ENCODE data around the gene DPYSL5. TPM values are rescaled to one million over a fixed set of nuclear protein-coding genes. Genes with fewer than 3 reads are reported as not detected.
A peak's percentile ranks its signal among the peaks of the same experiment; 100 is the strongest.
"Not testable (repeated sequence)": the region's sequence is repeated elsewhere in the genome, so short reads cannot be mapped to it uniquely, and the experiment has no call there.

The DPYSL5 gene
- total RNA-seq, 1 experiment from 2014 or later = not detected

DNA sequence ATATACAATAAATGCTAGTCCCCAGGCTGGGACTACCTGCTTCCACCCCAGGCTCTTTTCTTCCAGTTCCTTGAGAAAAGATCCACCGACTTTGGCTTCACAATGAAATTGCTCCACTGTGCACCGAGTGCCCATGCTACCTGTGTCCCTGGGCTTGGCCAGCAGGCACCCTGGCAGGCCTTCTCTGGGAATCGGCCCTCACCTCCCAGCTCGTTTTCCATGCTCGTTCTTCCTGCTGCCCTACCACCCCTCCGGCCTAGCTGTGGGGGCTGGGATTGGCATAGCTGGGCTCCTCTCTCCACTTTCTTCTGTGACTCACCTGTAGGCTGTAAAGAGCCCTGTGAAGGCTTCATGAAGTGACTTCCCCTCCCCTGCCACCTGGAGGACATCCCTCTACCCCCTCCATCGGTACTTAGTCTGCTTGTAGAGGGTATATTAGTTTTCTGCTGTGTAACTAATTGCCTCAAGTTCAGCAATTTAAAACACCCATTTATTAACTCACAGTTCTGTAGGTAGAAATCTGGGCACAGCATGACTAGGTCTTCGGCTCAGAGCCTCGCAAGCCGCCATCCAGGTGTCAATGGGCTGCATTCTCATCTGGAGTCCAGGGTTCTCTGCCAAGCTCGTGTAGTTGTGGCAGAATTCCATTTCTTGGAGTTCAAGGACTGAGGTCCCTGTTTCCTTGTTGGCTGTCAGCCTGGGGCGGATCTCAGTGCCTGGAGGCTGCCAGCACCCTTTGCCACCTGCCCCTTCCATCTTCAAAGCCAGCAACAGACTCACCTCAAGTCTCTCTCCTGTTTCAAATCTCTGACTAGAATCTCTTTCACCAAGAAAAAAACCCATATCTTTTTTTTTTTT lies 57.6 kb downstream of the DPYSL5 start:
- H3K27me3 ChIP-seq = no peaks in the 10 kb centered on the region
- H3K9me3 ChIP-seq = no peaks in the 10 kb centered on the region; the same call in 1 of the 2 replicates
- no peaks in the 10 kb centered on the region for H3K36me3 ChIP-seq
- no peak overlapping the region for H3K4me3 ChIP-seq
- DNase-seq = no peak

DNA sequence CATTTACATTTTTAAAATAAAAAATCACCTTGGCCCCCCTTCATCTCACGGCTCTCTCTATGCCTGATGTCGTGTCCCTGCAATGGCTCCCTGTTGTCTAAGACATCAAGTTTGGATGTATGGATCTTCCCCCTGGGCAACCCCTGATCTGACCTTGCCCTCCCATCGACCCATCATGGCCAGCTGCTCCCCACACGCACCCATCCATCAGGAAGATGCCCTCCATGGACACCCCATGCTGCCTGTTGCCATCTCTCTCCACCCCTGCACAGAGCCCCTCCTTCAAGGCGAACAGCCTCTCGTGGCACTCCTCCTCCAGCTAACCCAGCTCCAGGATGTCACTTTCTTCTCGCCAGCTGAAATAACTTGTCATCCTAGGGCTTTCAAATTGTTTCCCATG lies 59.5 kb downstream of the DPYSL5 start:
- H3K9me3 ChIP-seq = no peaks in the 10 kb centered on the region; the same call in 1 of the 2 replicates
- no peaks in the 10 kb centered on the region for H3K36me3 ChIP-seq
- H3K4me3 ChIP-seq = no peak overlapping the region
- H3K27me3 ChIP-seq = no peaks in the 10 kb centered on the region
- DNase-seq = no peak

DNA sequence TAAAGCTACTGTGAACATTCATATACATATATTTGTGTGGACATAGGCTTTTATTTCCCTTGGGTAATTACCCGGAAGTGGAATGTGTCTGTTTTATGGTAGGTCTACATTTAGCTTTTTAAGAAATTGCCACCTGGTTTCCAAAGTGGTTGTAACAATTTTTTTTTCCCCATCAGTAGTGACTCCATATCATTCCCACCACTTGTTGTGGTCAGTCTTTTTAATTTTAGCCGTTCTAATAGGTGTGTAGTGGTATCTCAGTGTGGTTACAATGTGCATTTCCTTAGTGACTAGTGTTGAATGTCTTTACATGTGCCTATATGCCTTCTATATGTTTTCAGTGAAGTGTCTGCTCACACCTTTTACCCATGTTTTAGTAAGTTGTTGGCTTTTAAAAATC lies 62.2 kb downstream of the DPYSL5 start:
- no peak for DNase-seq
- no peaks in the 10 kb centered on the region for H3K27me3 ChIP-seq
- no peak overlapping the region for H3K4me3 ChIP-seq
- no peaks in the 10 kb centered on the region for H3K36me3 ChIP-seq
- H3K9me3 ChIP-seq = no peaks in the 10 kb centered on the region; the same call in 1 of the 2 replicates

DNA sequence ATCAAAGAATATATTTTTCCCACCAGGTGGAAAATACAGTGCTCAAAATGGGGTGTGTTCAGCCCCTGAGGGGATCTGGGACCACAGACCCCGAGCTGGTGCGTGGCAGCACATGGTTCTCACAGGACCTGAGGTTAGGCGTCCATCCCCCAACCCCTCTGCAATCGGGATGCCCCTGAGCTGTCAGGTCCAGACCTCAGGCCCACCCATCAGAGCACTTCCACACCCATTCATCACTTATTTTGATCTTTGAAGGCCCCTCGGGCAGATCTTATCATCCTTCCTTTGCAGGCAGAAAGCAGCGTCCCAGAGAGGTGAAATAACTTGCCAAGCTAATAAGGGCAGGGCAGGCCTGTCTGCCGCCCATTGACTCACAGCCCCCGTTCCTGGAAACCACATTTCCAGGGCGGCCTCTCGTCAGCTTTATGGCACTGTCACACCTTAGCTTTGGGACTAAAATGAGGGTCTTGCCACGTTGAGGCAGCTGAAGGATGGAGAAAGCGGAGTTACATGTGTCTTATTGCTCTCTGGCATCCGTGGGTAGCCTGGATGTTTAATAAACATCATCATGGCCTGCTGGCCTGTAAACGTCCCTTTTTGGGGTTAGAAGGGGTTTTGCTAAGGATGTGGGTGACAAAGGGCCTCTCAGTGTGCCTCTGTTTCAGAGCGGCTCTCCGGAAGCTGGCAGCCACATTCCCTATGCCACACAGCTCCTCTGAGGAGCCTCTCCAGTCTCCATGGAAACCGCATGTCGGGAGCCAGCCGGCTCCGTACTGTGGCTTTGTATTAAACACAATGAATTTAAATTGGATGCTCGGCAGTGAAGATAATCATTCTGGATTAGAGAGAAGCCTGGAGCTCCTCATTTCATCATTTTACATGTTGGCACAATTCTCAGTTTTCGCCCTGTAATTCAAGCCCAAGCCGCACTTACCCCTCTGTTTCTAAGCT lies 64.3 kb downstream of the DPYSL5 start:
- Histone ChIP-seq H3K9me3 (no peaks in the 10 kb centered on the region; the same call in 1 of the 2 replicates), H3K27me3 (no peaks in the 10 kb centered on the region), H3K36me3 (no peaks in the 10 kb centered on the region), H3K4me3 (no peak overlapping the region)
- DNase-seq = no peak

DNA sequence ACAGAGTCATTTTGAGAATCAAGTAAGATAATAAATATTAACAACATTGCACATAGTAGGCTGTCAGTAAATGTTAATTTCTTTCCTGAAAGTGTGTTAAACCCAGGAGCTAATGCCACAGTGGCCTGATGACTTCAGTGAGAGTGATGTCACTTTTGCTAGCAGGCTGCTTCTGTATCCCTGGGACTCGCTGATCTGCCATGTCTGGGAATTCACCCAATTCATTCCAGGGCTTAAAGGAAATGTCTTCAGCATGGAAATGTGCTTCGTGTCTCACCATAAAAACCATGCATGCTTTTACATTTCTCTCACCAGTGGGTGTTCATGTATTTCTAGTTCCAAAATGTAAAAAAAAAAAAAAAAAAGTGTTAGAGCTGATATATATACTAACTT lies 65.7 kb downstream of the DPYSL5 start:
- no peaks in the 10 kb centered on the region for H3K36me3 ChIP-seq
- DNase-seq = peak; percentile 38
- H3K9me3 ChIP-seq = no peaks in the 10 kb centered on the region; the same call in 1 of the 2 replicates
- no peak overlapping the region for H3K4me3 ChIP-seq
- no peaks in the 10 kb centered on the region for H3K27me3 ChIP-seq

DNA sequence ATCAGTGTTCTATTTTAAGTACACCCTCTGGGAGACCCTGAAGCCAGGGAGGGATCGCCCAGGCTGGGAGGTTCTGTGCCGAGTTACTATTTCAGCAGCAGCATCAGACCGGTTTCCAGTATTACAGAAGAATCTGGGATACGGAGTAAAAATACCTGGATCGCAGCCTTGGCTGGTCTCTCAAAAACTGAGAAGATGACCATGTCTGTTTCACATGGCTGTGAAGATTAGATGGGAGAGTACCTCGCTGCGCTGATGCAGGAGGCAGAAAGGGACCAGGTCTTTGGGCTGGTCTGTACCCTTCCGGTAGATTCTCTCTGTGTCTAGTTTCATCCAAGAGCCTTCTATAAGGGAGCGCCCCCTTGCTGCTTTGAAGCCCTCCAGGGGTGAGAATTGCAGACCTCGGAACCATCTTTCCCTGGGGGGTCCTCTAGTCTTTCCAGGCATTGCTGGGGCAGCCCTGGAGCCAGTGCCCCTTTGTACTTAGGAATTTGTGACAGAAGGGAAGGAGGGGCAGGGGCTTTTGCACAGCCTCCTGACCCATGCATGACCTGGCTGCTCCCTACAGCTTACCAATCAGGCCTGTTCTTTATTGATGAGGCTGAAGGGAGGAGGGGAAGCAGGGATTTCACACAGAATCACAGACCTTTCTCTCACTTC lies 66.2 kb downstream of the DPYSL5 start:
- no peaks in the 10 kb centered on the region for H3K27me3 ChIP-seq
- H3K9me3 ChIP-seq = no peaks in the 10 kb centered on the region; the same call in 1 of the 2 replicates
- no peak for DNase-seq

DNA sequence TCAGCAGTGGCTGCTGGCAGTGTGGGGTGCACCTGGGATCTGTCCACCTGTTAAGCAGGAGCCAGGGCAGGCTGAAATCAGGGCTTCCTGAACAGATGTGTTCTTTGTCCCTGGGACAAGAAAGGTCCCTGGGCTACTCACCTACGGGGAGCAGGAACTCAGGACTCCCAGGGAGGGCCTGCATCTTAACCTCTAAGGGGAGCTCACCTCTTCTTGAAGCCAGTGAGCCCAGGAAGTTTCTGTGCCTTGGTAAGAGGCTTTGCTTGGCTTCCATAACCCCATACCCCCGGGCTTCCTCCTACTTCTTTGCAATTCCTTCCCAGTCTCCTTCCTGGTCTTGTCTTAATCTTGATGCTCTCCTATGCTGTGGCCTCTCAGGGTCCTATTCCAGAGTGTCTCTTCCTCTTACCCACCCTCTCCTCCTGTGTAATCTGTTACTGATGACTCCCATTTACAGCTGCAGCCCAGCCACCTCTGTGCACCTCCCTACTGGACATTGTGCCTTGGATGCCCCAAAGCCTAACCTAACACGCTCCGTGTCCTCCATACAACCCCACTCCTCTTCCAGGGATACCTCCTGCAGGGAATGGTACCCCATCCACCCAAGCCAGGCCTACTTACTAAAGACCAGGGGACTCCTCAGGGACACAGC lies 66.9 kb downstream of the DPYSL5 start:
- no peaks in the 10 kb centered on the region for H3K27me3 ChIP-seq
- no peak overlapping the region for H3K4me3 ChIP-seq
- DNase-seq = no peak
- no peaks in the 10 kb centered on the region for H3K36me3 ChIP-seq
- no peaks in the 10 kb centered on the region; the same call in 1 of the 2 replicates for H3K9me3 ChIP-seq

More for the DNA sequence above, 66.2 kb downstream of the DPYSL5 start:
- Histone ChIP-seq H3K4me3 (no peak overlapping the region), H3K36me3 (no peaks in the 10 kb centered on the region)

DNA sequence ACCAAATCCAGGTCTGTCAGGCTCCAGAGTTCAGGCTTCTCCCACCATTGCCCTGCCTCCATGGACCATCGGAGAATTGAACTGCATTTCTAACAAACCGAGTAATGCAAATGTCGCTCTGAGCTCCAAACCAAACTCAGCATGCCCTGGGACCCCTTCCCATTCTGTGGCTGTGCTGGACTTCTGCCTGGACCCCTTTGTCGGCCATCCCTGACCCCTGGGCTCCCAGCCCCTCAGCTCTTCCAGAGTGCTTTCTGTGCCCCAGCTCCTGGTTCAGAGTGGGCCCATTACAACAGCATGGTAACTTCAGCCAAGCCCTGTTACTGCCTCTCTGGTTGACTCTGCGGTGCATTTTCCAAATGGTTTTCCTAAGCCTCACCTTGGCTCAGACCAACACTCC lies 67.4 kb downstream of the DPYSL5 start:
- Histone ChIP-seq H3K9me3 (no peaks in the 10 kb centered on the region; the same call in 1 of the 2 replicates), H3K36me3 (no peaks in the 10 kb centered on the region), H3K4me3 (no peak overlapping the region), H3K27me3 (no peaks in the 10 kb centered on the region)
- DNase-seq = no peak

DNA sequence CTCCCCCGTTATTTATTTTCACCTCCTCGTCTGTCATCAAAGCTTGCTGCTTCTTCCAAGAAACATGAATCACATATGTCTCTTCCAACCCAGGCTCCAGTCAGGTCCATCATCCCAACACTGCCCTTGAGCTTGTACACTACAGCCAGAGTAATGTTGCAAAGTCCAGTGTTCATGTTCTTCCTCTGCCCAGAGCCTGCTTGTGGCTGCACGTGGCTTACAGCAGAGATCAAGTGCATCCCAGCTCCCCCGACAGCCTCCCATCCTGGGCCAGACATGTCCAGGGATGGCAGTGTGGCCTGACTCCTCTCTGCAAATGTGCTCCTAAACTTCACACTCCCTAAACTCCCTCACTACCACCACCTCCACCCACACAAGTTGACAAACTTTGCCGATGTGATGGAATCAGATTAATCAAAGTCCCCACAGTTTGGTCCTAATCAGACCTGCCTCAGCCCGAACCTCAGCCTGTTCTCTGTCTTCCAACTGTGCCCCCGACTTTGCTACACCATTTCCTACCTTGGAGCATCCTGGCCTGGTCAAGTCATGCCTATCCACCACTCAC lies 68.3 kb downstream of the DPYSL5 start:
- no peaks in the 10 kb centered on the region for H3K27me3 ChIP-seq
- H3K4me3 ChIP-seq = no peak overlapping the region
- no peaks in the 10 kb centered on the region for H3K9me3 ChIP-seq

DNA sequence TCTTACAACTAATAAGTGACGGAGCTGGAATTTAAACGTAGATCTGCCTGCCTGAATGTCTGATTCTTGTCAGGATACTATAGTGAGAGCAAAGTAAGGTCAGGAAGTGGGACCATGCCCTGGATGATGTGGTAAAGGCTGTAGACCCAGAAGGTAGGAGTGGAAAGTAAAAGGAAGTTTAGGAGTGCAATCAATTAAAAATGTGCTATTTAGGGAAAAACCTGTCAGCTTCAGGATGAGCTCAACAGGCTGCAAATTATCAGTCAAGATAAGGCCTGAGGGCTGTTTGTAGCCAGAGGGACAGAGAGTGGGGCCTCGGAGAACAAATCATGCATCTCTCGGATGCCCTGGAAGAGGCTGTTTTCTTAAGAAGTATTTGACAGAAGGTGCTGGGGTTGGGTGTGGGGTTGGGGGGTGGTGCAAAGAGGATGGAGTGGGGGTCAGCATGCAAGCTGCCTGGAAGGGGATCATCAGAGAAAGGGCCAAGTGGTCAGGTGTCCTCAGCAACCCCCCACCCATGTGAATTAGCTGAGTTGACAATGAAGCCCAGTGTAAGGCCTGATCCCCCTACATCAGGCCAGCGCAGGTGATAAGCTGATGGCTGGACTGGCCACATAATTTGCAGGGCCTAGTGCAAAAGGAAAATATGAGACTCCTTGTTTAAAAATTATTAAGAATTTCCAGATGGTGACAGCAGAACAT lies 69.4 kb downstream of the DPYSL5 start:
- H3K36me3 ChIP-seq = no peaks in the 10 kb centered on the region
- H3K4me3 ChIP-seq = no peak overlapping the region
- H3K9me3 ChIP-seq = no peaks in the 10 kb centered on the region
- DNase-seq = no peak
- H3K27me3 ChIP-seq = no peaks in the 10 kb centered on the region

More for the DNA sequence above, 68.3 kb downstream of the DPYSL5 start:
- no peaks in the 10 kb centered on the region for H3K36me3 ChIP-seq
- DNase-seq = peak; percentile 41

DNA sequence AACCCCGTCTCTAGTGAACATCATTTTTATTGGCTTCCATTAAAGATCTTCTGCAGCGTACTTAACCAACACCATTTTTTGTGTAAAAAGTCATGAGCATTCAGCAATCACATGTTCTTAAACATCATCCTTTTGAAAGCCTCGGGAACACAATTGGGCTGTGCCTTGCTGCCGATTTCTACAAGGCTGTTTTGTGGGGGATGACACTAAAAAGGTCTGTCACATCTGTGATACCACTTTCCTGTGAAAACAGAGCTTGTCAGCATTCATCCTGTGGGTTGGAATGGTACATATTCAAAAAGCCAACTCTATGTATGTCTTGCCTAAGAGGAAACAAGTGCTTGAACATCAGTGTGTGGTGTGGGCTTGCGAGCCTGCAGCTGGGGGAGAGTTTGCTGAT lies 73.4 kb downstream of the DPYSL5 start:
- DNase-seq = no peak
- no peaks in the 10 kb centered on the region for H3K27me3 ChIP-seq
- no peaks in the 10 kb centered on the region for H3K9me3 ChIP-seq
- no peak overlapping the region for H3K4me3 ChIP-seq
- H3K36me3 ChIP-seq = no peaks in the 10 kb centered on the region

DNA sequence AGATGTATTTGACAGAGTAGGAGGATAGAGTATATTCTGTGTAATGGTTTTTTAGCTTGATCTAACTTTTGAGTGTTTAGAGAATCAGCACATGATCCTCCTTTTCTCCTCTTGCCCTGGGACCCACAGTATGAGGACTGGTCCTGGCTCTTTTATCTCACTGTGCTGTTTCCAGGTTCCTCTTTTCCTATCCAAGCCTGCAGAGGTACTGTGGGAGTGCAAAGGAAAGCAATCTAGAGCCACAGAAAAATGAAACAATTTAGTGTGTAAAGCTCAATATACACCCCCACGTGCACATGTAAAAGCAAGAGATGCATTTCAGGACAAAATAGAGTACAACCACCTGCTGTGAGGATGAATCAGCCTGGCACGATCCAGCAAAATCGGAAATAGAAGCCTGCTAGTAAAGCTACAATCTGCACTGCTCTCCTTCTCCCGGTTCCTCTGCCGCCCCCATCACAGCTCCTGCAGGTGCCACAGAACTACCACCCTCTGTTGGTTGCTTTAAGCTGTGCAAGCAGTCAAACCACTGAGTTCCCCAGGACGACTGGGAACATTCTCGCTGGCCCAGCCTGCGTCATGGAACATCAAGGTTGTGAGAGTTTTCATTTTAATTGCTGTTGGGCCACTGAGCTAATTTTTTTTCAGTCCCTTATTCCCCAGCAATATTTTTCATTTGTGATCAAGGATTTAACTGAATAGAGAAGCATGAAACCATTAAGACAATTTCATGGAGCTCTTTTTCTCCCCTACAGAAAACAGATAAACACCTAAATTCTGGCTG lies 74.7 kb downstream of the DPYSL5 start:
- no peak overlapping the region for H3K4me3 ChIP-seq
- no peaks in the 10 kb centered on the region for H3K27me3 ChIP-seq
- DNase-seq = peak; percentile 84
- no peaks in the 10 kb centered on the region for H3K36me3 ChIP-seq
- H3K9me3 ChIP-seq = no peaks in the 10 kb centered on the region

DNA sequence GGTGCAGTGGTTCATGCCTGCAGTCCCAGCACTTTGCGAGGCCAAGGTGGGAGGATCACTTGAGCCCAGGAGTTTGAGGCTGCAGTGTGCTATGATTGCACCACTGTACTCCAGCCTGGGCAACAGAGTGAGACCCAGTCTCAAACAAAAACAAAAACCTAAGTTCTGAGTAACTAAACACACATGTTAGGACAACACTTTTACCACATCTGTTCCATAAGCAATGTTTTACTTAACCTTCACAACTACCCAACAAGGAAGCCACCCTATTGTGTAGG lies 75.2 kb downstream of the DPYSL5 start:
- H3K9me3 ChIP-seq, DNase-seq, H3K36me3 ChIP-seq, H3K27me3 ChIP-seq, H3K4me3 ChIP-seq: not testable (repeated sequence)

DNA sequence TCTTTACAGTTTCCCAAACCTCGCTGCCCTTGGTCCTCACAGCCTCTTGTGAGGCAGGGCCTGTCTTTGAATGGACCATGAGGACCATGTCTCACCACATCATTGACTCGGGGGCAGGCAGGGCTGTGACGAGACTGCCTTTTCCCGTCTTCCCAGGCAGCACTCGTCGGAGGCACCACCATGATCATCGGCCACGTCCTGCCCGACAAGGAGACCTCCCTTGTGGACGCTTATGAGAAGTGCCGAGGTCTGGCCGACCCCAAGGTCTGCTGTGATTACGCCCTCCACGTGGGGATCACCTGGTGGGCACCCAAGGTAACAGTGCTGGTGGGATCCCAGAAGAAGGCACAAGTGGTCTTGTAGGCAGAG lies 76.8 kb downstream of the DPYSL5 start:
- no peaks in the 10 kb centered on the region for H3K27me3 ChIP-seq
- no peak for DNase-seq
- H3K4me3 ChIP-seq = no peak overlapping the region
- no peaks in the 10 kb centered on the region for H3K9me3 ChIP-seq
- H3K36me3 ChIP-seq = no peaks in the 10 kb centered on the region

DNA sequence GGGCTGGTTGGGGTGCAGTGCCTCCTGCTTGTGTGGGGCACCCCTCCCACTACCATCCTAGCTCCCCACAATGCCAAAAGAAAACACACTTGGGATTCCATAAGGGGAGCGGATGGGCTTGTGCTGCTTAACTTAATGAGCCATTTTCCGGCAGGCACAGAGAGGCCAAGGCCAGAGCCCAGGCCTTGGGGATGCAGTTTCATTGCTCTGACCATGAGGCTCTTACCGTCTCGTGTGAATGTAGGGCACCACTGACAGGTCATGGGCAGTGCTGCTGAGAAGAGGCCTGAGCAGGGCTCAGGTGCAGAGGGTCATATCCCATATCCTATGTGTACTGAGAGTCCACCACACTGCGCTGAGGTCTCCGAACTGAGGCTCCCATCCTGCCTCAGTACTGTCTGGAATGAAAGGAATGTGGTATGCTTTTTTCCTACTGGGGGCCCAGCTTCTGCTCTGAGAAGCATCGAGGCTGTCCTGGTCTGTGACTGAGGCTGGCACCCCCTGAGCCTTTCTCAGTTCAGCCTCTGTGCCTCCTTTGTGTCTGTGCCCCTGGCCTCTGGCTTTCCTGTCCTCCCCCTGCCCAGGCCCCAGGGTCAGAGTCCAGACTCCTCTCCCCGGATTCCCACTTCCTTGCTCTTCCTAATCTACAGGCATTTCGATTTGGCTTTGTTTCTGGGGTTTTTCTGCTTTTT lies 77.3 kb downstream of the DPYSL5 start:
- no peaks in the 10 kb centered on the region for H3K27me3 ChIP-seq
- no peak for DNase-seq
- H3K4me3 ChIP-seq = no peak overlapping the region
- no peaks in the 10 kb centered on the region for H3K9me3 ChIP-seq
- no peaks in the 10 kb centered on the region for H3K36me3 ChIP-seq

Measured in MG63 (cell line).